ENCODE measurements around the gene UBA52.
"Not testable (repeated sequence)": the region's sequence is repeated elsewhere in the genome, so short reads cannot be mapped to it uniquely, and the experiment has no call there.

UBA52 gene

GRCh38 chr19:18590273-18591272 lies 18.9 kb downstream of the UBA52 start:
- no peak overlapping the region for H3K27ac ChIP-seq
- no peak for DNase-seq (ENCODE audit: low read depth, low spot score)

GRCh38 chr19:18591735-18592385 lies 20.2 kb downstream of the UBA52 start:
- H3K27ac ChIP-seq = no peak overlapping the region
- no peak for DNase-seq (ENCODE audit: low read depth, low spot score)

GRCh38 chr19:18592732-18593131 lies 21.1 kb downstream of the UBA52 start:
- not testable (repeated sequence) for H3K27ac ChIP-seq

GRCh38 chr19:18593367-18594095 lies 21.9 kb downstream of the UBA52 start:
- DNase-seq (ENCODE audit: low read depth, low spot score) = no peak
- no peak overlapping the region for H3K27ac ChIP-seq

More at GRCh38 chr19:18592732-18593131, 21.1 kb downstream of the UBA52 start:
- DNase-seq (ENCODE audit: low read depth, low spot score) = not testable (repeated sequence)

- no peak overlapping the region for H3K27ac ChIP-seq
- DNase-seq (ENCODE audit: low read depth, low spot score) = no peak
Measured at GRCh38 chr19:18594096-18594823, 22.6 kb downstream of the UBA52 start.

GRCh38 chr19:18594824-18595373 lies 23.2 kb downstream of the UBA52 start:
- DNase-seq (ENCODE audit: low read depth, low spot score) = no peak
- no peak overlapping the region for H3K27ac ChIP-seq

GRCh38 chr19:18595475-18595874 lies 23.8 kb downstream of the UBA52 start:
- no peak for DNase-seq (ENCODE audit: low read depth, low spot score)
- H3K27ac ChIP-seq = no peak overlapping the region

- no peak for DNase-seq (ENCODE audit: low read depth, low spot score)
- no peak overlapping the region for H3K27ac ChIP-seq
Measured at GRCh38 chr19:18596752-18597157, 25.1 kb downstream of the UBA52 start.

- DNase-seq (ENCODE audit: low read depth, low spot score) = no peak
- H3K27ac ChIP-seq = no peak overlapping the region
Measured at GRCh38 chr19:18597809-18598660, 26.4 kb downstream of the UBA52 start.

GRCh38 chr19:18599485-18599884 lies 27.8 kb downstream of the UBA52 start:
- no peak overlapping the region for H3K27ac ChIP-seq
- no peak for DNase-seq (ENCODE audit: low read depth, low spot score)

- not testable (repeated sequence) for DNase-seq (ENCODE audit: low read depth, low spot score); H3K27ac ChIP-seq
Measured at GRCh38 chr19:18600692-18601397, 29.2 kb downstream of the UBA52 start.

GRCh38 chr19:18601875-18602274 lies 30.2 kb downstream of the UBA52 start:
- H3K27ac ChIP-seq = no peak overlapping the region
- DNase-seq (ENCODE audit: low read depth, low spot score) = no peak

GRCh38 chr19:18603255-18603957 lies 31.7 kb downstream of the UBA52 start:
- H3K27ac ChIP-seq = no peak overlapping the region
- no peak for DNase-seq (ENCODE audit: low read depth, low spot score)

GRCh38 chr19:18603958-18604819 lies 32.5 kb downstream of the UBA52 start:
- no peak for DNase-seq (ENCODE audit: low read depth, low spot score)
- no peak overlapping the region for H3K27ac ChIP-seq

GRCh38 chr19:18604820-18605159 lies 33.1 kb downstream of the UBA52 start:
- no peak for DNase-seq (ENCODE audit: low read depth, low spot score)
- H3K27ac ChIP-seq = no peak overlapping the region

- H3K27ac ChIP-seq = no peak overlapping the region
- no peak for DNase-seq (ENCODE audit: low read depth, low spot score)
Measured at GRCh38 chr19:18605196-18605545, 33.5 kb downstream of the UBA52 start.
